HG02870 (cell line): ENCODE measurements around the gene IPO5.
A peak's percentile ranks its signal among the peaks of the same experiment; 100 is the strongest.
"Not testable (repeated sequence)": the region's sequence is repeated elsewhere in the genome, so short reads cannot be mapped to it uniquely, and the experiment has no call there.

Experiments
- ATAC-seq: cut with Tn5 transposase; IDR thresholded peaks from one replicate; pipeline ENCODE4 v1.9.1; 2021; ENCODE audit warnings: mild to moderate bottlenecking, moderate library complexity; ENCODE audit not compliant: unreplicated experiment

The IPO5 gene

GRCh38 chr13:97948041-97948440 is 5.4 kb upstream of the IPO5 start:
- no peak for ATAC-seq

GRCh38 chr13:97949316-97949715 is 4.2 kb upstream of the IPO5 start:
- ATAC-seq, result not testable (repeated sequence)

- ATAC-seq, result no peak
Measured at GRCh38 chr13:97951376-97951775, 2.1 kb upstream of the IPO5 start.

GRCh38 chr13:97952831-97953230 is 644 bp upstream of the IPO5 start:
- peak; percentile 79 for ATAC-seq

GRCh38 chr13:97961340-97961739 is 7.9 kb downstream of the IPO5 start:
- no peak for ATAC-seq

- ATAC-seq, result no peak
Measured at GRCh38 chr13:97962887-97963286, 9.4 kb downstream of the IPO5 start.

- no peak for ATAC-seq
Measured at GRCh38 chr13:97967226-97967625, 13.8 kb downstream of the IPO5 start.

GRCh38 chr13:97967948-97968347 is 14.5 kb downstream of the IPO5 start:
- no peak for ATAC-seq

GRCh38 chr13:97971519-97971918 is 18.0 kb downstream of the IPO5 start:
- no peak for ATAC-seq

- ATAC-seq, result no peak
Measured at GRCh38 chr13:97974773-97975172, 21.3 kb downstream of the IPO5 start.

GRCh38 chr13:97975280-97975847 is 21.9 kb downstream of the IPO5 start:
- no peak for ATAC-seq

- ATAC-seq, result peak; percentile 80
Measured at GRCh38 chr13:97975848-97976609, 22.6 kb downstream of the IPO5 start.

- ATAC-seq, result peak; percentile 38
Measured at GRCh38 chr13:97976610-97977521, 23.4 kb downstream of the IPO5 start.

- ATAC-seq, result no peak
Measured at GRCh38 chr13:97977982-97978381, 24.5 kb downstream of the IPO5 start.

- ATAC-seq, result no peak
Measured at GRCh38 chr13:97978651-97979050, 25.2 kb downstream of the IPO5 start.

GRCh38 chr13:97979051-97979450 is 25.6 kb downstream of the IPO5 start:
- ATAC-seq, result no peak

- ATAC-seq, result no peak
Measured at GRCh38 chr13:97979556-97979955, 26.1 kb downstream of the IPO5 start.

- ATAC-seq, result no peak
Measured at GRCh38 chr13:97982286-97982685, 28.8 kb downstream of the IPO5 start.

GRCh38 chr13:97986835-97987234 is 33.4 kb downstream of the IPO5 start:
- peak; percentile 86 for ATAC-seq

- peak; percentile 91 for ATAC-seq
Measured at GRCh38 chr13:97999653-98000052, 46.2 kb downstream of the IPO5 start.

GRCh38 chr13:98004107-98004506 is 50.6 kb downstream of the IPO5 start:
- ATAC-seq, result no peak

- not testable (repeated sequence) for ATAC-seq
Measured at GRCh38 chr13:98004997-98005396, 51.5 kb downstream of the IPO5 start.
